Stimulated activated CD8-positive, alpha-beta memory T cell treated with anti-CD3 and anti-CD28 coated beads, Interleukin-4, amount 100 ng/mL, for 48 hours (primary cell): ENCODE data around the gene VAPB.
"Not testable (repeated sequence)": the region's sequence is repeated elsewhere in the genome, so short reads cannot be mapped to it uniquely, and the experiment has no call there.

Source experiments
- DNase-seq: peaks from one replicate; pipeline ENCODE4 v3.0.0-alpha.2; 2020

The VAPB gene

DNA sequence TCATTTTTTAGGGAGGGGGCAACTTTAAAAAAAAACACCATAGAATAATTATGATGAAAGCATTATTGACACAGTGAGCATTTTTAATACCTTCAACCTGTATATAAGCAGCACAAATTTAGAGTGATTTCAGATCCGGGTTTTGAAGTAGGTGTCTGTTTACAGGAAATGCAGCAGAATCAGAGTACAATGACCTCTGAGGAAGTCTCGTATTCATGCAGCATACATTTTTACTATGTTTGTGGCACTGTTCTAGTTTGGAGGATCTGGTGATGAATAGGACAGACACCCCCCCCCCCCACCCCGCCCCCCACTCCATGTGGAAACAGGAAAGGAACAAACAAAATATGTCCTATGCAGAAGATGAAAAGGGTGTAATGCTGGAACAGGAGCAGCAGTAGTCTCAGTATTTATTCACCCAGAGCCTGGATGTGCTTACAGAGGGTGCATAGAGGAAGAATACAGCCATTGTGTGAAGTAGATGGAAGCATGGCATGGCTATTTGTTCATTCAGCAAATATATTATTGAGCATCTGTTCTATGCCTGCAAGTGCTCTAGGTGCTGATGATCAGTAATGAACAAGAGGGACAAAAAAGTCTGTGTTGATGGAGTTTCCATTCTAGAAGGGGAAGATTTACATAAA, 19.7 kb downstream of the VAPB start:
- DNase-seq, result no peak

DNA sequence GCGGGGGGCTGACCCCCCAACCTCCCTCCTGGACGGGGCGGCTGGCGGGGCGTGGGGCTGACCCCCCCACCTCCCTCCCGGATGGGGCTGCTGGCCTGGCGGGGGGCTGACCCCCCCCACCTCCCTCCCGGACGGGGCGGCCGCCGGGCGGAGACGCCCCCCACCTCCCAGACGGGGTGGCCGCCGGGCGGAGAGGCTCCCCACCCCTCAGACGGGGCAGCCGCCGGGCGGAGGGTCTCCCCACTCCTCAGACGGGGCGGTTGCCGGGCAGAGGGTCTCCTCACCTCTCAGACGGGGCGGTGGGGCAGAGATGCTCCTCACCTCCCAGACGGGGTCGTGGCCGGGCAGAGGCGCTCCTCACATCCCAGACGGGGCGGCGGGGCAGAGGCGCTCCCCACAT, 25.2 kb downstream of the VAPB start:
- DNase-seq, result not testable (repeated sequence)

DNA sequence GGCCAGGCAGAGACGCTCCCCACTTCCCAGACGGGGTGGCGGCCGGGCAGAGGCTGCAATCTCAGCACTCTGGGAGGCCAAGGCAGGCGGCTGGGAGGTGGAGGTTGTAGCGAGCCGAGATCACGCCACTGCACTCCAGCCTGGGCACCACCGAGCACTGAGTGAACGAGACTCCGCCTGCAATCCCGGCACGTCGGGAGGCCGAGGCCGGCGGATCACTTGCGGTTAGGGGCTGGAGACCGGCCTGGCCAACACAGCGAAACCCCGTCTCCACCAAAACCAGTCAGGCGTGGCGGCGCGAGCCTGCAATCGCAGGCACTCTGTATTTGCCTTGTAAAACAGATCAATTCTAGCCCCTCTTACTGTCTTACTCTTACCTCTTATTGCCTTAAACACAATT, 25.8 kb downstream of the VAPB start:
- DNase-seq, result not testable (repeated sequence)

DNA sequence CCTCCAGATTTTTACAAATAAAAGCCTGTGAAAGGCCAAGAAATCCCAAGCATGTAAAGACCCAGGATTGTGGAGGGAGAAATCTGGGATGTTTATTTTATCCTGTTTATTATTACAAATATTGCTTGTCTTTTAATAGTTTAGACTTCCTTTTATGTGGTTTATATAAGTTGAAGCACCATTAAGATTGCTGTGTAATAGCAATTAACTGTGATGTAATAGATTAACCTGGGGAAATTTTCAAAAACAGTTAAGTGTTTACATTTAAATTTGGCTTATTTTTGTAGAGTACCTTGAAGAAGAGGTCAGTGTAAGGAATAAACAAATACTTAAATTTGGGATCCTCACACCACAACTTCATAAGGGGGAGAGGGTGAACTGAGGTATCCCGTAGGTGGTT, 27.0 kb downstream of the VAPB start:
- DNase-seq, result no peak

DNA sequence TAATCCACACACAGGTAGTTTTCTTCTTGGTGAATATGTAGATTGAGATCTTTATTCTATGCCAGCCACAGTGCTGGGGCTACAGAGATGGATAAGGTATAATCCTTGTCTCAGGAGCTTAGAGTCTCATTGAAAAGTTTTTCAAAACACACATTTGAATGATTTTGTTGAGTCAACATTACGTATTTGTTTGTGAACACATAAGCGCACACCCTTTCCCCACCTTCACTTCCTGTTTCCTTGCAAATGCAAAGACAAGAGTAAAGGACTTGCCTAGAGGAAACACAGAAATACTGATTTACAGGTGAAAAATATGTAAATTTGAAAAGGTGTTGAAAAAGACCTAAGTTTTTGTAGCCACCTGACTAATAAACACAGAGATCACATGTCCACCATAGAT, 27.8 kb downstream of the VAPB start:
- no peak for DNase-seq

DNA sequence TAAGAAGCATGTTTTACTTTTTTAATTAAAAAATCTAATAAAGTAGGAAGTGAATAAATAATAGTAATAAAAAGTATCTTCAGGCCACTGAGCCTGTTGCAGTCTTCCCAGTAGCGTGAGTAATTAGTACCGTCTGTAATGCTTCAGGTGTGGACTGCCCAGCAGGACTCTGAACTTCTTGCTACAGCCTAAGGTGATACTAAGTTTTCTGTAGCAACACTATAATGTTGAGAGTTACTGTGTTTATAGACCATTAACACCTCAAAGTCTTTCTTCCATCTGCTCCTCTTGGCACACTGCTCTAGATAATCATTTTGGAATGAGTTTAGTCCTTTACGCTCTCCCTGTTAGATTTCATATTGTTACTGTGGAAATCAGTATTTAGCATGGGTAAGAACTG, 28.4 kb downstream of the VAPB start:
- no peak for DNase-seq

DNA sequence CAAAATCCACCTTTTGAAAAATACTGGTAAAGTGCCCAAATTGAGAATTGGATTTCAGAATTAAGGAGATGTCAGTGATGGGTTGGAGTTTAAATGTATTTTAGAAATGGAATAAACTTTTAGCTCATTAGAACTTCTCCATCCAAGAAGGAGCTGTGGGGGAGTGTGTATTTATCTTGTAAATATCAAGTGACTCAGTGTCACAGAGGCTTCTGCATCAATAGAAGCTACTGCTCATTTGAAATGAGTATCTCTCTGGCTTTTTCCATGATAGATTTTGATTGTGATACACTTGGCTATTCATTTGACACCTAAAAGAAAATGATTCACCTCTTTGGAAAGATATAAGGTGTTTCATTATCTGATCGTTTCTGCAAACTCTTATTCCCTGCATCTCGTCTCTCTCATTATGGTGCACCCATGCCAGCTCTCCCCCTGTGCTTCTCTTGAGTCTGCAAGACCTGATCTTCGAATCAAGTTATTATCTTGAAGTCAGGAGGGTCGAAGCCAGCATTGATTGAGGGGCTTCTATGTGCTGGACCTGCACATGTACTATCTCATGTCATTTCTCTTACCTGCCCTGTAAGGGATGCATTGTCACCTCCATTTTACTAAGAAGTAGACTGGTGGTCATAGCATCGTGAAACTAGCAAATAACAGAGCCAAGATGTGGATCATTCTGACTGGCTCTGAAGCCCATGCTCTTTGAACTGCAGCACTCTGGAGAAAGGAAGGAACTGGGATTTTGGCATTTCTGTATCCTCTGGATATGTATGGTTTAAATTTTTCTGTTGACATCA, 30.1 kb downstream of the VAPB start:
- DNase-seq, result no peak

DNA sequence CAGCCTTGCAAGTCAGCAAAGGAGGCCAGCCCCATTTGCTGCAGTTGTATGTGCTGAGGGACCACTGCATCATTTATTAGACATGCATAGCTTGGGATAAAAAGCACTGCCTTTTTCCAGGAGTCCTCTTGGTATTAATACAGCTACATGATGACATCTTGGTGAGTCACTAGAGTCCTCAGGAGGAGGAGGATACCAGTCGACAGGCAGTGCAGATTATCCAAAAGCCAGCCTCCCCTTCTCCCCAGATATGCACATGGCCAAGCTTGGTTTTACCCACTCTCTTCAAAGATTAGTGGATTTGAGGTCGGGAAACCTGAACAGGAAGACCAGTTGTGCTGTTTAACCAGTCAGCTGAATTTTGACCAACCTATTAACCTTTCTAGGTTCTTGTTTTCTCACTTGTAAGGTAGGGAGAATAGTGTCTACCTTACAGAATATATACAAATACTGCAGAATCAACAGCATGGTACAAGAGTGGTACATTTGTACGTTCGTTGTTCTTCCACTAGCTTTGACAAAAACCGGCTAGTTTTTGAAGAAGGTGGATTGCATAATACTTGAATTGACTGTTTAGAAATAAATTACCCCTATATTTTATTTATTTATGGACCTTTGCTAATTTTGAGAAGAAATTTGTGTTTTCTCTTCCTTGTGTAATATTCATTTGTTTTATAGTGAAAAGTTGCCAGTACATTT, 31.9 kb downstream of the VAPB start:
- DNase-seq, result no peak

DNA sequence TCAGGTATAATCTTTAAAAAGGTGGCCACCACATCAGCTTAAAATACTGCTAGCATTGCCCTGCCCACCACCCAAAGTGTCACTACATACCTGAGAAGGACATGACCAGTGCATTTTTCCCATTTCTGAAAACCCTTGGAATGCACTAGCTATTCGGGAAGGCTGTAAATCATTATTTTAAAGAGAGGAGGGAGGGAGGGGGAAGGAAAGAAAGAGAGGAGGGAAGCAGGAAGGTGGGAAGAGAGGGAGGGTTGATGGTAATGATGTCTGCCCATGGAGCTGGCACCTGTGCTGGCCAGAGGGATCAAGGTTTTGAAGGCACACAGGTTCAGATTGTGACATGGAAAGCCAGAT, 32.4 kb downstream of the VAPB start:
- no peak for DNase-seq

DNA sequence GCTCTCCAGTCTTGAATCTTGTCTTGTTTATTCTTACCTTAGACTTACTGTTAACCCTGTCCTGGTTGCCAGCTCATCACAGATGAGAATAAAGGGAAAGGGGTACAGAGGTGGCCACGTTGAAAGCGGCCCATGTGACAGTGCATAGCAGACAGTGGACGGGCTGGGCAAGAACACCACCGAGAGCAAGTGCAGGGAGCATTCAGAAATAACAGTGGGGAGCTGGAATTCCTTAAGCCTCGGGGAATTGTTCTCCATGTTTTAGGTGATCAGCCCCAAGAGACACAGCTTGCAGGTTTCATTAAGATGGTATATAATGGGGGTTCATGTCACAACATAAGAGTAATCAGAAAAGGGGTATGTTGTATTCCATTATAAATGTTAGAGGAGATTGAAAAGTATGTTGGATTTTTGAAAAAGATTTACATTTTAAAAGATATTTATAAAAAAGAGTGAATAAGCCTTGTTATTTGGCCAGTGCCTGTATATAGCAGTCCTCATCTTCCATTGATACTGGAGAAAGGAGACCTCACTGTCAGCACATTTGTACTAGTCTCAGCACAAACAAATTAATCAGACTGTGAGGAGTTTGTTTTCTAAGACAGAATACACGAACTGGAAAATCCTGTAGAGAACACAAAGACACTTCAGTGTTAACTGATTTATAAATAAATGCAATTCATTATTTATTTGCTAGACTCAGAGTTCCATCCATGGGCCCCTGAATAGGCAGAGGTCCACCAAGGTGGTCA, 35.4 kb downstream of the VAPB start:
- DNase-seq, result no peak

DNA sequence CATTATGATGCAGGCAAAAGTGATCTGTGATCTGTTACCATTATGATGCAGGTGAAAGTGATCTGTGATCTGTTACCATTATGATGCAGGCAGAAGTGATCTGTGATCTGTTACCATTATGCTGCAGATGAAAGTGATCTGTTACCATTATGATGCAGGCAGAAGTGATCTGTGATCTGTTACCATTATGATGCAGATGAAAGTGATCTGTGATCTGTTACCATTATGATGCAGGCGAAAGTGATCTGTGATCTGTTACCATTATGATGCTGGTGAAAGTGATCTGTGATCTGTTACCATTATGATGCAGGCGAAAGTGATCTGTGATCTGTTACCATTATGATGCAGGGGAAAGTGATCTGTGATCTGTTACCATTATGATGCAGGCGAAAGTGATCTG, 38.5 kb downstream of the VAPB start:
- not testable (repeated sequence) for DNase-seq

DNA sequence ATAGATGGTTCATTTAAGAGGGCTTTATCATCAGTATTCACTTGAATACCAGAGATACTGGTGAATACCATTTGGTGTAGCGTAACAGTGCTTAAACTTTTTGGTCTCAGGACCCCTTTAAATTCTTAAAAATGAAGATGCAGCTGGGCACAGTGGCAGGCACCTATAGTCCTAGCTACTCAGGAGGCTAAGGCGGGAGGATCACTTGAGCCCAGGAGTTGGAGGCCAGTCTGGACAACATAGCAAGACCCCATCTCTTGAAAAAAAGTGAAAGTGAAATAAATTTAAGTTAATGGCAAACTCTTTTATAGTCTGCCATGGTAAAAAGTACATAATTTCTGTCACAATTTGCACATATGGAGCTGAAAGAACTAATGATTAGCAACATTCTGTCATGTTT, 39.3 kb downstream of the VAPB start:
- DNase-seq, result no peak

DNA sequence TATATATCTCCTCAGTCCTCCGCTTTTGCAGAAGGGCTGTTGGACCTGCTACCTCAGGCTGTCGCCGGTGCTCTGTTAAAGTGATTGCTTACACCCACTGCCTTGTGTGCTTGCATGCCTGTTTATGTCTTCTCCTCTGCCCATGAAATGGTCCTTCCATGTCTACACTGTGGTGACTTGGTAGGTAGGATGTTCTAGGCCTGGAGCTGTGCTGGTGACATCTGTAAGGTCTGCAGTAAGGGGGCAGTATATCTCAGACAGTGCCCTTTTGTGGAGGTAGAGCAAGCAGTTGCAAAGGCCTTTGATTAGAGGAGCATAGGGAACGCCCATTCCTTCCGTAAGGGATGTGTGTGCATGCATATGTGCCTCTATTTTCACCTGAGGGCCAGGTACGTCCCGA, 40.3 kb downstream of the VAPB start:
- no peak for DNase-seq

DNA sequence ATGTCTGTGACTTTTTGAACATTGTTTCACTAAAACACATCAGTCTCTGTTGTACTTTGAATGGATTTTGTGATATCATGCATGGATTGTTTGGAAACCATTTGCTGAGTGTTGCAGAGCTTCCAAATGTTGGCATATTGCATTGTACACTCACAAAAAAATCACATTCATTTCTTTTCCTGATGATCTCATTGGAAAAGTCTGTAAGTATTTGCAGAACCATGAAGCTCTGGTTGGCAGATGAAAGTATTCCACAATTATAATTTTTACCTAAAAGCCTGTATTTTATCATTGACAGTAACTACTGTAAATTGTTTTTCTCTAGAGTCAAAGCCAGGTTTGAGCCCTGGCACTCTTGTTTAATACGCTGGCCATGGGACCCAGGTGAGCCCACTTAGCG, 42.1 kb downstream of the VAPB start:
- no peak for DNase-seq

DNA sequence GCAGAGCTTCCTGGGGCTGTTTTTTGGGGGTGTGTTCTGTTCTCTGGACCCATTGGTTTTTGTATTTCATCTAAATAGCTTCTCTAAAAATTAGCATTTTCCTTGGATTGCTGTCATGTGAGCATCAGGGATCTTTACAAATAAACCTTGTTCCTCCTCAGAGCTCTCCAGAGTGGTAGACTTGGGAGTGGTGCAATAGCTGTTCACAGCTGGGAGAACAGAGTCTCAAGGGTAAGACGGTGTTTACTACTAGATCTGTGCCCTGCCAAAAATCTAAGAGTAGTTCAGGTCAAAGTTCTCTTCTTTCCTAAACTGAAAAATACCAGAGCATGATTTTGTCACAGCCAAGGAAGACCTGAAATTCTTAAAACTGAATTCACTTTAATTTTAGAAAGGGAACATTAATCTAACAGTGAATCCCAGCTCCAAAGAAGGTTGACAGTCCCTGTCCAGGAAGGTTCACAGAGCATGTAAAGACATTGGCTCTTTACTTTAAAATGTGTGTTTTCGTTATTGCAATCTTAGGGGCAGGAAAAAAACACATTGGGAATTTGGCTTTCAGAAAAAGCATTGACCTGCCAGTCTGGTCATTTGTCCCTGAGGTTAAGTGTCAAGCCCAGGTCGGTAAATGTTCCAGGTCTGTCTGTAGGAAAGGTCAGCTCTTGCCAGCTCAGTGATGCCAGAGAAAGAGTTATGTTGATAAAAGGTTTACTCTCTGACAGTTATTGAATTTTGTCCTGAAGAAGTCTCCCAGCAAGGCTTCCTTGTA, 43.3 kb downstream of the VAPB start:
- no peak for DNase-seq

DNA sequence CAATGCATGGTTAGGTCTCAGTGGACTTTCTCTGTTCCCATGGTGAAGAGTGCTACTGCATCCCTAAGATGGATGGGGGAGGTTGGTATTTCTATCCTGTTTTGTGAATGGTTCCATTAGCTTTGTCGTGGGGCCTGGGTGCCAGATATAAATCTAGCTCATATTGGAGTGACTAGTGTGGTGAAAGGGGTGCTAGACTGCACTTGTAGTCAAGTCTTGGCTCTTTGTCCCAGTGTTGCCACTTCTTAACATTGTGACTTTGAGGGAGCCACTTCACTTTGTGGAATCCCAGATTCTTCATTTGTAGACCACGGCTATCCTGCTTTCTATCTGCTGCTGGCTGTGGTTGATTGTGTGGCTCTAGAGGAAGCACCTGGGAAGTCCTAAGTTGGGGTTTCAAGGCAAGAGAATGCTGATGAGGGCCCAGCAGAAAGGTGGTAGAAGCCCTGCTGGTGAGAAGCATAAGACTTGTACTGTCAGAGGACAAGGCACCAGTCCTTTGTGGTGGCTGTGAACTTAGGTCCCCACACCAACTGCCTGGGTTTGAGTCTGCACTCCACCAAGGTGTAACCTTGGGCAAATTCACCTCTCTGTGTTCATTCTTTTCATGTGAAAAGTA, 44.1 kb downstream of the VAPB start:
- DNase-seq, result no peak

DNA sequence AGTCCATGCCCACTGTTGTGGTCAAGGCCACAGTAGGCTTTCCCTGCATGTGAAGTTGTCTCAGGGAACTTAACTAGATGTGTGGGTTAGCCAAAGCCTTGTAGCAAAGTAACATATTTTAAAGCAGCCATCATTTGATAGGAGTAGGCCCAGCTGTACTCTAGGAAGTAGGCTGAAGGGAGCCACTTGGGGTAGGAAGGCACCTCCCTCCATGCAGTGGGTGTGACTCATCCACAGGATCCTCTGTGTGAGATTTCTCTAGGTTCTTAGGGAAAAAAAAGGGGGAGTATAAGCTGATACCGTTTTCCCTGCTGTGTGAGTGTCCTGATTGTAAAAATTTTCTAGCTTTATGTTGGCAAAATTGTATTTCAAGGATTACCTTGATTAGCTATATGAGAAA, 44.7 kb downstream of the VAPB start:
- no peak for DNase-seq

DNA sequence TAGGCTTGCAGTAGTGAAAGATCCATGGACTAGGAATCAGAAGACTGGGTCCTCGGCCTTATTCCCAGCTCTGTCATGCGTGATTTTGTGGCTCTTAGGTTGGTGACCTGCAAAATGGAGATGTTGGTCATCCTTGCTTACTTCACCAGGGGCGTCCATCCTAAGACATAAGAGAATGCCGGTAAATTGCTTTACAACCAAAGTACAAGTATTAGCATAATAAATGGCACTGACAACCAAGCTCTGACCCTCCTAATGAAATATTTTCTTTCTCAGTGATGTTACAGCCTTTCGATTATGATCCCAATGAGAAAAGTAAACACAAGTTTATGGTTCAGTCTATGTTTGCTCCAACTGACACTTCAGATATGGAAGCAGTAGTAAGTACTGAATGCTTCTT, 45.3 kb downstream of the VAPB start:
- DNase-seq, result no peak

DNA sequence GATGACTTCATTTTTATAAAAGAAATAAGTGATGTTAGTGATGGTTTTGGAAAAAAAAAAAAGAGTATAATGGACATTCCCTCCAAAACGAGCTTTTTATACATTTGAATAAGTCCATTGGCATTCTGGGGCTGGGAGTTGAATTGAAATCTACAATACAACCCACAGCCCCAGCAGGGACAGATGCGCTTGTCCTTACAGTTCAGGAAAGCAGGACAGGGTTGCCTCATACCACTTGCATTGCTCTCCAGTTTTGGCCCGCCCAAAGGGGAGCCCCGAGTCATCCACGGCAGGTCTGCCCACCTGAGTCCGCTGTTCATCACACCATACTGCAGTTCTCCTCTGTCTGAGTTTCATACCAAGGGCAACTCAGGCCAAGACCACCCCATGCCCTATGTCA, 46.2 kb downstream of the VAPB start:
- DNase-seq, result no peak

DNA sequence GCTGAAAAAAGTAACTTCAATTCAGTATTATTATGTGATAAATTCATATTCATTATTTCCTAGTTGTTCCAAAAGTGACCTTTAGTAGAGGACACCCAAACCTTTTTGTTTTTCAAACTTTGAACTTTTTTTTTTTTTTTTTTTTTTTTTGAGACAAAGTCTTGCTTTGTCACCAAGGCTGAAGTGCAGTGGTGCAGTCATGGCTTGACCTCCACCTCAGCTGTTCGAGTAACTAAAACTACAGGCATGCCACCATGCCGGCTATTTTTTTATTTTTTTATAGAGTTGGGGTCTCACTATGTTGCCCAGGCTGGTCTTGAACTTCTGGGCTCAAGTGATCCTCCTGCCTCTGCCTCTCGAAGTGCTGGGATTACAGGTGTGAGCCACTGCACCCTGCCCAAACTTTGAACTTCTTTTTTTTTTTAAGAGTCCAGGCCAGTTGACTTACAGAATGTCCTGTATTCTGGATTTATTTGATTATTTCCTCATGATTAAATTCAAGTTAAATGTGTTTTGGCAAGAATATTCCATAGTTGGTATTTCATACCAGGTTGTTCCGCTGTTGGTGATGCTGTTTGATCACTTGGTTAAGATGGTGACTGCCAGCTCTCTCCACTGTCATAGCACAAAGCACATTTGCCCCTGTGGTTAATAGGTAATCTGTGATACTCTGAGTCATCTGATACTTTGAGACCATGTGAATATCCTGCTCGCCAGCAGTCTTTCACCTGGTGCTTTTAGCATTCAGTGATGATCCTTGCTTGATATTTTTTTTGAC, 48.0 kb downstream of the VAPB start:
- DNase-seq, result no peak
